HG02759 (cell line): ENCODE data around the gene FIGNL2.
"Not testable (repeated sequence)": the region's sequence is repeated elsewhere in the genome, so short reads cannot be mapped to it uniquely, and the experiment has no call there.

Experiments used
- ATAC-seq: cut with Tn5 transposase; IDR thresholded peaks from one replicate; pipeline ENCODE4 v1.9.1; 2021; ENCODE audit warnings: mild to moderate bottlenecking, moderate library complexity; ENCODE audit not compliant: unreplicated experiment

Gene FIGNL2

DNA sequence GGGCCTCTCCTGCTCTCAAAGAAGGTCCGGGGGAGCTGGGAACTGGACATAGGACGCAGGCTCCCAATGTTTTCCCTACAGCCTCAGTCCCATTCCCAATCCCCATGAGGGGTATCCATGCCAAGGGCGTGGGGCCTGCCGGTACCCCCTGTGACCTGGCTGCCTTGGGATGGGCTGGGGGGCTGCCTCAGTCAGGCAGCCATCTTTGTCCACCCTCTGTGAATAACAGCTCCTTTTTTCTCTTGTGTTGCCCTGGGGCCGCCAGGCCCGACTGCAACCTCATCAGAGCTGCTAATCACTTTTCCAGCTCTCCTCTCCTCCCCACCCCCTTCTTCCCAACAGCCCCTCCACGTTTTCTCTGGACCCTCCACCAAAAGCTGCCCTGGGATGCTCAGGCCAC lies 11.2 kb downstream of the FIGNL2 start:
- ATAC-seq: no peak

DNA sequence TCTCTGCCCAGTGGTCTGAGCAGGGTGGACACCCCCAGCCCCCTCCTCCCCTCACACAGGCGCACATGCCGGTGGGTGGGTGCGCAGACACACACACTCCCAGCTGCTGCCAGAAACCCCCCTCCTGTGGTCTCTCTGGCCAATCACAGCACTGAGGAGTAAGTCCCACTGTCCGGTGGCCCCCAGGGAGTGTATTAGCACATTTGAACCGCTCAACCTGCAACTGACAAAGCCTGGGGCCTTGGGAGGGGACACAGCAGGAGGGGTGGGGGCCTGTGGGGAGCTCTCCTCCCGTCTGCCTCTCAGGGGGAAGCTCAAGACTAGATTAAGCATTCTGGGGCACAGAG lies 11.7 kb downstream of the FIGNL2 start:
- no peak for ATAC-seq

DNA sequence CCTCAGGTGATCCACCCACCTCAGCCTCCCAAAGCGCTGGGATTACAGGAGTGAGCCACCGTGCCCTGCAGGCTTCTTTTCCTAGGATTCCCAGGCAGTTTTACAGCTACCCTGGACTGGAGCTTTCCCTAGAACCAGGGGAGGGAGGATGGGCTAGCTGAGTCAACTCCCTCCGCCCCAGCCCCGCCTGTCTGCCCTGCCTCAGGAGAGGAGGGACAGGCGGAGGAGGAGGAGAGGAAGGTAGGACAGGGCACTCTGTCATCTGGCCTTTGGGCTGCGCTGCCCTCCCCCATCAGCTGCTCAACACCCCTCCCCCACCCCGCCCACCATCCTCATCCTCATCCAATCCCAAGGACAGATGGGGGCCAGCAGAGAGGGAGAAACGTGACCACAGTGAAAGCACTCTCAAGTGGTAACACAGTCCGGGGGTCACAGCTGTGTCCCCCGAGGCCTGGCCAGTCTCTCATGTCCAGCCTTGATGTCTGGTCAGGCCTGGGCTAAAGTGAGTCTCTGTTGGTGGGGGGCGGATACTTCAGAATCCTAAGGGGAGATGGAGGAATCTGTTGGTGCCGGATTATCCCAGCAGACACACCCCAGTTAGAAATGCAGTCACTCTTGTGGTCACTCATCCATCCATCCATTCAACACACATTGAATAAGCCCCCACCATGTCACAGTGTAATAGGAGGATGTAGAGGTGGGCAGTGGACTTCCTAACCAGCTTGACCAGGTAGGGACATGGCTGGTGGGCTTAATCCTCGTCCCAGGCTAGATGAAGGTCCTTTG lies 12.3 kb downstream of the FIGNL2 start:
- ATAC-seq: no peak

DNA sequence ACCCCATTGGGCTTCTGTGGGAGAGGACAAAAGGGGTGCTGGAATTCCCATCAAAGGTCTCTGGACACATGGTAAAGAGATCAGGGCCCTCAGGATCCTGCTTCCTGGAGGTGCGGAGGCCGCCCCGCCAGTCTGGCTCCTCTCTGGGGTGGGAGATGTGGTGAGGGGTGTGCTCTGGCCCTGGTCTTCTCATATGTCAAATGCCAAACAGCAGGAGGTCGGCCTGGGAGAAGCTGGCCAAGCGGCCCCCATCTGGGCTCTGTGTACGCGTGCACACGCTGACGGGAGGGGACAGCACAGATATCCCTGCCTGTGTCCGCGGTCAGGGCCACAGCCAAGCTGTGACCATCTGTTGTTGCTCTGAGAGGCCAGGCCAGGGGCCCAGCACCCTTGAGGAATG lies 14.1 kb downstream of the FIGNL2 start:
- no peak for ATAC-seq

DNA sequence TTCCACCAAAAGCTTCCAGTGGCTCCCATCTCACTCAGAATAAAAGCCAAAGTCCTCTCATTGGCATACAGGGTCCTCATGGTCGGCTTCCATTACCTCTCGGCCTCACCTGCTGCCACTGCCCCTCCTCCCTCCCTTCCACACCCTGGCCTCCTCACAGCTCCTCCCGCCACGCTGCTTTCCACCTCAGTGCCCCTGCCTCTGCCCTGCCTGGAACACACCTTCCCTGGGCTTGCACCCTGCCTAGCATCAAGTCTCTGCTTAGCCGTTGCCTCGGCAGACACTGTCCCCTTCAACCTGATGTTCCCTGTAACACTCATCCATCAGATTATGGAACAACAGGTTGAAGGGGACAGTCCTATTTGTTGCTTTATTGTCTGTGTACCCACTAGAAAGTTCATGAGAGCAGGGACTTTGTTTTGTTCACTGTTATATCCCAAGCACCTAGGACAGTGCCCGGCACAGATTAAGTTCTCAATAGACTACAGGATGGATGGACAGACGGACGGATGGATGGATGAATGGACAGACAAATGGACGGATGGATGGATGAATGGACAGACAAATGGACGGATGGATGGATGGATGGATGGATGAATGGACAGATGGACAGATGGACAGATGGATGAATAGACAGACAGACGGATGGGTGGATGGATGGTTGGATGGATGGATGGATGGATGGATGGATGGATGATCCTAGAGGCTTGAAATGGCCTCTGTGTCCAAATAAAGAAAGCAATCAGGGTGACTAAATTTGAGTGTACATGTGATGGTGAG lies 14.9 kb downstream of the FIGNL2 start:
- no peak for ATAC-seq

DNA sequence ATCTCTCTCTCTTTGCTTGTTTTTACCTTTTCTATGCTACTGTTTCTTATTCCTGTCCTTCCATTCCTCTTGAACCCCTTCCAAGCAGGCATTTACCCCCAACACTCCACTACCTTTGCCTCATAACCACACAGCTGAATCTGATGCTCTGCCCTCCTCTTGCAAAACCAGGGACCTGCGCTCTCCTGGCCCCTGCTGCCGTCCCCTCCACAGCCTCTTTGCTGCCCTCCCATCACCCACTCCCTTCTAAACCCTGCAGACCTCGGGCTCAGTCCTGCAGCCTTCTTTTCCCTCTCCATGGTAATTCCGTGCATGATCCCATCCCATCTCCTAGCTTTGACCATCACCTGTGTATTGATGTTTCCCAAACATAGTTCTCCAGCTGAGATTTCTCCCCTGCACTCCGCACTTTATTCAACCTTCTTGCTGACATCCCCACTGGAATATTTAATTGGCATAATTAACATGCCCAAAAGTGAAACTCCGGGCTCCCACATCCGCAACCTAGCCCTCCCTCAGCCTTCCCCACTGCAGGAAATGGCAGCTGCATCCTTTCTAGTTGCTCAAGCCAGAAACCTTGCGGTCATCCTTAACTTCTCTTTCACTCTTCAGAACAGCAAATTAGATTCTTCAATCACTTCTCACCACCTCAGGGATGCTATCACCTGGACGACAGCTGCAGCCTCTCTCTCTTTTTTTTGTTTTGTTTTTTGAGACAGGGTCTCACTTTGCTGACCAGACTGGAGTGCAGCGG lies 16.0 kb downstream of the FIGNL2 start:
- ATAC-seq: no peak

DNA sequence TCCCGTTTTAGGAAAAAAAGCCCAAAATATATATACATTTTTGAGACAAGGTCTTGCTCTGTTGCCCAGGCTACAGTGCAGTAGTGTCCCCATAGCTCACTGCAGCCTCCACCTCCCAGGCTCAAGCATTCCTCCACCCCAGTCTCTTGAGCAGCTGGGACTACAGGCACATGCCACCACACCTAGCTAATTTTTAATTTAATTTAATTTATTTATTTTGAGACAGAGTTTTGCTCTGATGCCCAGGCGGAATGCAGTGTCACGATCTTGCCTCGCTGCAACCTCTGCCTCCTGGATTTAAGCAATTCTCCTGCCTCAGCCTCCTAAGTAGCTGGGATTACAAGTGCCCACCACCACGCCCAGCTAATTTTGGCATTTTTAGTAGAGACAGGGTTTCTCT lies 16.7 kb downstream of the FIGNL2 start:
- ATAC-seq: not testable (repeated sequence)

DNA sequence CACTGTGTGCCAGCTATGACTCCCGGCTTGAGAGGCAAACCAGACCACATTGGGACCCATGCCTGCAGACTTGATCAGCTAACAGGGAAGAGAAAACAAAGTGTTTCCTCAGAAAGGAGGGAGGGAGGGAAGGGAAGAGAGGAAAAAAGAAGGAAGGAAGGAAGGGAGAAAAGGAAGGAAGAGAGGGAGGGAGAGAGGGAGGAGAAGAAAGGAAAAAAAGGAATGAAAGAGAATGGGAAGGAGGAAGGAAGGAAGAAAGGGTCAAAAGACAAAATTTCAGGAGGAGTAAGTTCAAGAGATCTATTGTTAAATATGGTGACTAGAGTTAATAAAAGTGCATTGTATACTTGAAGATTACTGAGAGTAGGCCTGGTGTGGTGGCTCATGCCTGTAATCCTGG lies 18.9 kb downstream of the FIGNL2 start:
- no peak for ATAC-seq

DNA sequence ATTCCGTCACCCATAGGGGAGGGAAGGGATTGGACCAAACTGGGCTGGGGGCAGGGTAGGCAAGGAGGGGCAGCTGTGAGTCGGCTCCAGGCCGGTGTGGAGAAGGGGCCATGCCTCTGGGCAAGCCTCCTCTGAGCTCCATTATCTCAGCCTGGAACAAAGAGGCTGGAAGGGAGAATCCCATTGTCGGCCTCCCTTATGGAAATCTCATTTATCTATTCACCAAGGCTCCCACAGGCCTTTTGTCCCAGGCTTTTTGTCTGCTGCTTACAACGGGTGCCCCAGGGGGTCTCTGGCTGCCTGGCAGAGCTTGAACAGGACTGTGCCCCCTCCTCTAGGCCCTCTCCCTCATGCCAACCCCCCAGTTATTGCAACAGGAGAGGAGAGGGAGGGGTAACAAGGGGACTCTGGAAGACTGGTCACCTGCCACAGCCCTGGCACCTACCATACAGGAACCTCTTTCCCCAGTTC lies 19.5 kb downstream of the FIGNL2 start:
- no peak for ATAC-seq

DNA sequence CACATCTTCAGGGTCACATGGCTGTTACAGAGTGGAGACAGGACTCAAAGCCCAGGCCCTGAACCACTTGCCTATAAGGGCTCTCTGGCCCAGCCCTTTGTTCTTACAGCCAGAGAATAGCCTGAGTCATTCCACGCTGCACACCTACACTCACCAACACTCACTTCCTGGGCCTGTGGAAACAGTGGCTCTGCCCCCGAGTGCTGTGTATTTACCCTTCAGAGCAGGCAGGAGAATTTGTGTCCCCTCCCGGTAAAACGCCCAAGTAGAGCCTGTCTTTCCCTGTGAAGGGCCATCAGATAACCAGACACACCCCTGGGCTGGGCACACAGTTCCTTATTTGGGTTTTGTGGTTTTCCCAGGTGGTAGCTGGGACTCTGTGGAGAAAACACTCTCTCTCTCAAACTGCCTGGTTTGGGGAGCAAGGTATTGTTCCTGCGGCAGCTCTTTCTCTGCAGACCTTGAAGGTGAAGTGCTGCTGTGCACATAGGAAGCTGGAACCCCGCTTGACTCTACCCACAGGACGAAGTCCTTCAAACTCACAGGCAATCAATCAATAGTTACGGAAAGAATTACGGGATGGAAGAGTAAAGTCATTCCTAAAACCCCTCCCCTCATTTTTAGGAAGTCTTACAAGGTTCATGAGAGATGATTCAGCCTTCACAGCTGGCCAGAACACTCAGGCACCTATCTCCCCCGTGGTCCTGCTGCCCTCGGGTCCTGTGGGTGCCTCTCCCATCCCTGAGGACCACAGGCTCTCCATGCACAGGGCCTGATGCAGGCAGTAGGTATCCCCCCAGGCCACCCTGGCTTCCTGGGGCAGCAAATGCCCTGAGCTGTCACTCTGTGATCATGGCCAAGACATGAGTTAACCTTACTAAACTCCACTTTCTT lies 20.3 kb downstream of the FIGNL2 start:
- ATAC-seq: no peak

DNA sequence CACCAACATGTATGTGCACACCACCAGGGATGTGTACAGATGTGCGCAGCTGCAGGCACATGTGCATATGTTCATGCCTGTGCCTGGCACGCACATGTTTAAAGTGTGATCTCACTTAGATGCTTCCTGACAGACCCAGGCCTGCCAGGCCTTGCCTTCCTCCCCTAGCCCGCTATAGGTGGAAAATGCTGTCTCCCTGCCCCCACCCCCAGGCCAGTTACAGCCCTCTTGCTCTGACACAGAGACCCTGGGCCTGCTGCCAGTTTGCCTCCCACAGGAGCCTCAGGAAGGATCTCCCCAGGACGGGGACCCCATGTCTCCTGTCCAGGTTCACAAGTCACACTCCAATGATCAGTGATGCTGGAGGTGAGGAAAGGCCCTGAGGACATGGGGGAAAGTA lies 21.6 kb downstream of the FIGNL2 start:
- no peak for ATAC-seq

DNA sequence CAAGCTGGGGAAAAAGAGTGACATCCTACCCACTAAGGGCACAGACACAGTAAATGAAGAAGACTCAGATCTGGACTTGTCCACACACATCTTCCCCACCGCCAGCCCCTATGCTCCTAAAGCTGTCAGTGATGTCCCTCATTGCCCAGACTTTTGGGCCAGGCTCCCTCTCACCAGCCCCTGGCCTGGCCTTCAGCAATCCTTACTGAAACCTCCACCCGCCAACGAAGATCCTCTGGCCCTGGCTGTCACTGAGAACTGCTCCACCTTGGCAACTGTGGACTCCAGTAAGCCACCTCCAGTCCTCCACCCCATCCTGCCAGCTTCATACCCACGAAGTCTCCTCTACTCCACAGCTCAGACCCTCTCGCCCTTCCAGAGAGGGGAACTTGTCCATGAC lies 23.3 kb downstream of the FIGNL2 start:
- no peak for ATAC-seq

DNA sequence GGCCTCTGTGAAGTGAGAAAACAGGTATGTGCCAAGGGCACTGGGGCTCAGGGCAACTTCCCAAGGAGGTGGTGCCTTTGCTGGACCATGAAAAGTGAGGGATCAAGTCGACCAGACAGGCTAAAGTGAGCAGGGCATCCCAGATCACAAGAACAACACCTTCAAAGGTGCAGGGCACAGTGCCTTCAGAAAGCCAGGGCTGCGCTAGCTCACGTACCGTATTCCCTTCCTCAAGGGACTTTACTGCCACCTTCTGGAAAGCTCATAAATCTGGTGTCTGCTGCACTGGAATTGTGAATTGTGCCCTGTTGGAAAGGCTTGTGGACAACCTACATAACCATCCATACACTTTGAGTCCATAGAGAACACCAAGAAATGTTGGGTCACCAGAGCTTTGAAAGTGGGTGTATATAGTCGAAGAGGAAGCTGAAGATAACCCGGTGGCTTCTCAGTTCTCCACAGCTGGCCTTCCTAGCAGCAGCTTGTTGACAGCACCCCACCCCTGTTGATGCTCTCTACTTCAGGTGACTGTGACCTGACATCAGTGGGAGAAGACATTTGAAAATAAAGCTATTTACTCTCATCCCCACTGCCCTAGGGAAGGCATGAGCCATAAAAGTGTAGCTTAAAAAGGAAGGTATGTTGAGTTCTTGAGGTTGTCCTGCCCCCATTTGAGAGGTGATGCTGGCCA lies 24.5 kb downstream of the FIGNL2 start:
- ATAC-seq: no peak

DNA sequence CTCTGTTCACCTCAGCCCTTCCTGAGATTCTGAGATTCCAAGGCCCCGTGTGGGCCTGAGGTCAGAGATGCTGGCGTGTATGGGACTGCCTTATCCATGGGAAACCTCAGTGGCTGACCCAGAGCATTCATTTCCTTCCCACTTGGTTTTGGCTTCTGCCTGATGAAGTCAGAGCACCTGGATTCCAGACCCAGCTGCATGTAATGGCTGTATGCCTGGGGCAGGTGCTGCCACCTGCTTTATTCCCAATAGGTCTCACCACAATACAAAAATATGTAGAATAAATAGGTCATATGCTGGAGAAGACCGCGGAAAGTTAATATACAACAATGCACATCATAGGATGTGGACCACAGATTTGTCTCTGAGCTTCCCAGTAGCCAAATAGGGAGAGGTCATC lies 25.6 kb downstream of the FIGNL2 start:
- no peak for ATAC-seq

DNA sequence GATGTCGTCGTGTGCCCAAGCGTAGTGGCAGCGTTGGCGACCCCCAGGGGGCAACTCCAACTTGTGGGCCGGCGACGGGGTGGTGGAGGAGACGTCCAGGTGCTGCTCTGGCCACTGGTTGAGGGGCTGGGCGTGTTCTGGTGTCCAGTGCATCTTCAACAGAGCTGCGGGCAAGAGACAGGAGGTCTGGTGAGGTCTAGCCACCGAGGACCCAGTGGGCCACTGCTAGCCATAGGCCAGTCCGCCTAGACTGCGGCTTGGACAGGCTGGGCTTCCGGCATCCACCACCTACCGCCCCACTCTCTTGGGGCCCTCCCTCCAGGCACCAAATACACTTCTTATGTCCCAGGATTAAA lies 26.3 kb downstream of the FIGNL2 start:
- ATAC-seq: no peak

DNA sequence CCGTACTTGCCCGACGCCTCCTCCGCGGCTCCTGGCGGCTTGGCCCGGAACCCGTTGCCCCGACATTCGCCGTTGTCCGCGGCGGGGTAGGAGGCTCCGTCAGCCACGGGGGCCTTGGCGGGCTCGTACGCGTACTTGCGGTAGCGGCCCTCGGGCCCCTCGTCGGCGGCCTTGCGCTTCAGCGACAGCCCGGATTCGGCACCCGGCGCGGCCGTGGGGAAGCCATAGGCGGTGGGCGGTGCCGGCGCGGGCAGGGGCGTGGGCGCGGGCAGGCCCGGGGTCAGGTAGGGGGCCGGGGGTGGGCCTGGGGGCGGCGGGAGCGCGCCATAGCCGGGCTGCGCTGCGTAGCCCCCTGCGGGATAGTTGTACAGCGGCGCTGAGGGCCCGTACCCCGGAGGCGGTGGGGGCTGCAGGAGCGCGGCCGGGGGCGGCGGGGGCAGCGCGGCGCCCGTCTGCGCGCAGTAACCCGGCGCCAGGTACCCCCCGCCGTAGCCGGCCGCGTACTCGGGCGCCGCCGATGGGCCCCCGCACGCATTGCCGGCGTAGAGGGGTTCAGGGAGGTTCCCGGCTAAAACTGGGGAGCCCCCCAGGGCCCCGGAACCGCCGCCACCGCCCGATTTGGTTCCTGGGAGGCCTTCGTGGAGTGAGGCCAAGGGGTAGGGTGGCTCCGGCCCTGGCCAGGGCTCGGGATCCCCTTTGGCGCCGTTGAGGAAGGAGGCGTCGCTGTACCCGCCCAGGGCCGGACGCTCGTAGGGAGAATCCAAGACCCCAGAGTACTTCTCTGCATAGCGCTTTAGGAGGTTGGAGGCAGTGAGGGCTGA lies 26.9 kb downstream of the FIGNL2 start:
- ATAC-seq: no peak

DNA sequence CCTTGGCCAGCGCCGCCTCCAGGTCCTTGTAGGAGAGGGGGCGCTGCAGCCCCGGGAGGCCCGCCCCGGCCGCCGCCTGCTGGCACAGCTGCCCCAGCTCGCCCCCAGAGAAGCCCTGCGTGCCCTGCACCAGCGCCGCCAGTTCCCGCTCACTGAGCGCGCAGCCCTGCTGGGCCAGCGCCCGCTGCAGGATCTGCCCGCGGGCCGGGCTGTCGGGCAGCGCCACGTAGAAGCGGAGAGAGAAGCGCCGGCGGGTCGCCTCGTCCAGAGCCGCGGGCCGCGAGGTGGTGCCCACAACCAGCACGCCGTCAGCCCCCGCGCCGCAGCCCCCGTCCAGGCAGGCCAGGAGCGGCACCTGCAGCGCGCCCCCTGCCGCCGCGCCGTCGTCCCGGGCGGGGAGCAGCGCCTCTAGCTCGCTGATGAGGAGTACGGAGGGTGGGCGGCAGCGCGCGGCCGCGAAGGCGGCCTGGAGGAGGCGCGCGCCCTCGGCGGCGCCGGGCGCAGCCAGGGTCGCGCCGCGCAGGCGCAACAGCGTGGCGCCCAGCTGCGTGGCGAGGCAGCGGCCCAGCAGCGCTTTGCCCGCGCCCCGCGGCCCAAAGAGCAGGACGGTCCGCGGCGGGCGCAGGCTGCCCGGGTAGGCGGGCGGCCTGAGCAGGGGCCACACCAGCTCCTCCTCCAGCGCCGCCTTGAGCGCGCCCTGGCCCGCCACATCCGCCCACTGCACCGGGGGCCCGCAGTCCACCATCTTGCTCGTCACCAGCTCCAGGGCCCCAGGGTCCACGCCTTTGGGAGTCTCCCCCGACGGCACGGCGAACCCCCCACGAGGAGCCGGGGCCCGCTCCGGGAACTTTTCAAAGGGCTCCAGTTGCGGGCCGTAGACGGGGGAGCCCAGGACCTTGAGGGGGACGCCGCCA lies 27.7 kb downstream of the FIGNL2 start:
- ATAC-seq: no peak
